HEK293 (cell line): Measurements from ENCODE around the gene PLEKHO2.

Source experiments
- ATF2 ChIP-seq: fragments of 450-650 bp; formaldehyde crosslinking; IDR thresholded peaks from 2 replicates; pipeline ENCODE4 v1.5.1; 2016; ENCODE audit warnings: missing biosample characterization, missing genetic modification characterization, low read depth
- BCL11A ChIP-seq: fragments of 450-650 bp; formaldehyde crosslinking; IDR thresholded peaks from 2 replicates; pipeline ENCODE4 v1.5.1; 2016; ENCODE audit warnings: low read depth, missing biosample characterization, missing genetic modification characterization
- CTCF ChIP-seq: fragments of 450-650 bp; formaldehyde crosslinking; IDR thresholded peaks from 2 replicates; pipeline ENCODE4 v1.5.1; 2016; ENCODE audit warnings: missing biosample characterization, missing genetic modification characterization
- YY1 ChIP-seq: fragments of 450-650 bp; formaldehyde crosslinking; IDR thresholded peaks from 2 replicates; pipeline ENCODE4 v1.5.1; 2018; ENCODE audit warnings: missing biosample characterization, missing genetic modification characterization
- ZBTB11 ChIP-seq: fragments of 450-650 bp; formaldehyde crosslinking; conservative IDR thresholded peaks from 2 replicates; pipeline ENCODE4 v1.5.1; 2016; ENCODE audit warnings: low read depth, missing biosample characterization, missing genetic modification characterization
- ZBTB7A ChIP-seq: fragments of 450-650 bp; formaldehyde crosslinking; IDR thresholded peaks from 2 replicates; pipeline ENCODE4 v1.5.1; 2016; ENCODE audit warnings: low read depth, missing biosample characterization, missing genetic modification characterization
- ZNF140 ChIP-seq: fragments of 450-650 bp; formaldehyde crosslinking; IDR thresholded peaks from 2 replicates; pipeline ENCODE4 v1.5.1; 2016; ENCODE audit warnings: missing biosample characterization, missing genetic modification characterization
- ZNF274 ChIP-seq, 2 experiments: fragments of 200-500 bp in 1 of 2; fragments of 450-650 bp in 1 of 2; sonication (Bioruptor generic) in 1 of 2; formaldehyde crosslinking in 1 of 2; IDR thresholded peaks; 2 replicates each; pipeline versions ENCODE4 v1.5.1 to v1.6.1; 2014 to 2016; ENCODE audit warnings: borderline replicate concordance in 1 of 2, inconsistent platforms in 1 of 2, low read length in 1 of 2, missing biosample characterization in 1 of 2, missing genetic modification characterization in 1 of 2
- ZNF302 ChIP-seq: fragments of 450-650 bp; formaldehyde crosslinking; IDR thresholded peaks from 2 replicates; pipeline ENCODE4 v1.5.1; 2016; ENCODE audit warnings: missing biosample characterization, missing genetic modification characterization, low read depth
- ZNF510 ChIP-seq: fragments of 450-650 bp; formaldehyde crosslinking; IDR thresholded peaks from 2 replicates; pipeline ENCODE4 v1.5.1; 2018; ENCODE audit warnings: mild to moderate bottlenecking, missing genetic modification characterization, missing biosample characterization; ENCODE audit not compliant: insufficient replicate concordance

- no peak for TF ChIP-seq ZNF302 (tag by site-specific recombination)
- TF ChIP-seq ZNF140 = no peak
- no peak for TF ChIP-seq CTCF (tag by site-specific recombination)
- TF ChIP-seq BCL11A = no peak
- TF ChIP-seq ZNF274 (IDR thresholded peaks at IDR 0.05; ENCODE audit: low read length) = no peak
- no peak for TF ChIP-seq ZNF274 (tag by site-specific recombination; IDR thresholded peaks at IDR 0.05; ENCODE audit: borderline replicate concordance)
- no peak for TF ChIP-seq YY1 (tag by site-specific recombination)
- TF ChIP-seq ATF2 (tag by site-specific recombination) = no peak
- no peak for TF ChIP-seq ZBTB11 (tag by site-specific recombination)
- no peak for TF ChIP-seq ZBTB7A (tag by site-specific recombination)
- no peak for TF ChIP-seq ZNF510
These were observed 61.1 kb downstream of the PLEKHO2 start for GRCh38 chr15:64902863-64903262.
